GM23338 (cell line): ENCODE results near the gene RMND5B.

Experiments used
- CREB1 ChIP-seq: fragments of 250-450 bp; sonication (Bioruptor Pico); IDR thresholded peaks from 2 replicates; pipeline ENCODE4 v1.5.0; 2020; ENCODE audit warnings: low read depth, mild to moderate bottlenecking, moderate library complexity
- CTCF ChIP-seq, 2 experiments: fragments of 200-600 bp in 1 of 2; sonication (generic) in 1 of 2; conservative IDR thresholded peaks; 2 replicates each; pipeline versions ENCODE4 v1.5.1 to v1.6.1; 2016 to 2017; ENCODE audit warnings: antibody characterized with exemption in 2 of 2, low read depth in 2 of 2, mild to moderate bottlenecking in 2 of 2, moderate library complexity in 1 of 2
- EZH2 ChIP-seq: fragments of 200-600 bp; sonication (generic); IDR thresholded peaks from one replicate; pipeline ENCODE4 v1.8.0; 2017; ENCODE audit warnings: antibody characterized with exemption, mild to moderate bottlenecking, low read depth; ENCODE audit not compliant: unreplicated experiment
- JUNB ChIP-seq: IDR thresholded peaks from one replicate; pipeline ENCODE4 v1.6.1; 2016; ENCODE audit warnings: antibody characterized with exemption; ENCODE audit not compliant: unreplicated experiment
- REST ChIP-seq: IDR thresholded peaks from one replicate; pipeline ENCODE4 v1.6.1; 2018; ENCODE audit warnings: antibody characterized with exemption; ENCODE audit not compliant: unreplicated experiment
- TF ChIP-seq, protein P1 (sequence below): IDR thresholded peaks from 2 replicates; pipeline ENCODE4 v1.6.1; 2016; ENCODE audit warnings: antibody characterized with exemption

- TF ChIP-seq CTCF (conservative IDR thresholded peaks at IDR 0.05; ENCODE audit: low read depth in 2 of 2) (no peak), EZH2 (no peak), JUNB (no peak), REST (no peak), CREB1 (CRISPR knock-in tag) (no peak)
- TF ChIP-seq, protein P1, sequence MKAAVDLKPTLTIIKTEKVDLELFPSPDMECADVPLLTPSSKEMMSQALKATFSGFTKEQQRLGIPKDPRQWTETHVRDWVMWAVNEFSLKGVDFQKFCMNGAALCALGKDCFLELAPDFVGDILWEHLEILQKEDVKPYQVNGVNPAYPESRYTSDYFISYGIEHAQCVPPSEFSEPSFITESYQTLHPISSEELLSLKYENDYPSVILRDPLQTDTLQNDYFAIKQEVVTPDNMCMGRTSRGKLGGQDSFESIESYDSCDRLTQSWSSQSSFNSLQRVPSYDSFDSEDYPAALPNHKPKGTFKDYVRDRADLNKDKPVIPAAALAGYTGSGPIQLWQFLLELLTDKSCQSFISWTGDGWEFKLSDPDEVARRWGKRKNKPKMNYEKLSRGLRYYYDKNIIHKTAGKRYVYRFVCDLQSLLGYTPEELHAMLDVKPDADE: no peak
Measured at GRCh38 chr5:178152491-178153444, 22.0 kb downstream of the RMND5B start.
